Lung (tissue), 12 donors: ENCODE measurements around the gene SCAPER. TPM values are rescaled to one million over a fixed set of nuclear protein-coding genes. Genes with fewer than 3 reads are reported as not detected.

Experiments used
- ATAC-seq: fragments of 200-7000 bp; cut with Tn5 transposase; one replicate; pipeline ENCODE4 v1.9.1; 2020; ENCODE audit warnings: moderate number of reproducible peaks; ENCODE audit not compliant: insufficient read depth, low FRiP score
- DNase-seq, 3 donors: peaks; one replicate each; pipeline ENCODE4 v3.0.0-alpha.2; 2013 to 2017
- H3K27ac ChIP-seq, 2 donors: one replicate each; pipeline ENCODE4 v1.5.1; 2013; ENCODE audit warnings: mild to moderate bottlenecking in 2 of 2, moderate library complexity in 2 of 2, control low read depth in 1 of 2, inconsistent platforms in 1 of 2, low read depth in 1 of 2, low read length in 1 of 2
- H3K27me3 ChIP-seq, 3 donors: one replicate each; pipeline ENCODE4 v1.5.1; 2013; ENCODE audit warnings: low read length in 2 of 3; ENCODE audit not compliant: control insufficient read depth in 3 of 3, insufficient read depth in 3 of 3
- H3K36me3 ChIP-seq, 4 donors: one replicate each; pipeline ENCODE4 v1.5.1; 2013; ENCODE audit warnings: low read length in 4 of 4, mild to moderate bottlenecking in 1 of 4, moderate library complexity in 1 of 4; ENCODE audit not compliant: control insufficient read depth in 4 of 4, insufficient read depth in 4 of 4
- H3K4me1 ChIP-seq, 5 donors: one replicate each; pipeline ENCODE4 v1.5.1; 2013; ENCODE audit warnings: low read length in 5 of 5, mild to moderate bottlenecking in 2 of 5, moderate library complexity in 1 of 5; ENCODE audit not compliant: control insufficient read depth in 5 of 5, insufficient read depth in 5 of 5
- H3K4me3 ChIP-seq: one replicate; pipeline ENCODE4 v1.5.1; 2013; ENCODE audit warnings: mild to moderate bottlenecking, control low read depth, moderate library complexity
- H3K9ac ChIP-seq, 2 donors: one replicate each; pipeline ENCODE4 v1.5.1; 2013; ENCODE audit warnings: low read length in 2 of 2, control low read depth in 1 of 2; ENCODE audit not compliant: insufficient read depth in 1 of 2
- H3K9me3 ChIP-seq, 4 donors: one replicate each; pipeline ENCODE4 v1.5.1; 2013; ENCODE audit warnings: low read length in 3 of 4, mild to moderate bottlenecking in 1 of 4, moderate library complexity in 1 of 4; ENCODE audit not compliant: control insufficient read depth in 4 of 4, insufficient read depth in 3 of 4
- WGBS, 2 donors: extraction: QIAGEN DNeasy Blood & Tissue Kit; methylation state at CpG; one replicate each; pipeline ENCODE4 v1.1.7; 2013; 5-methylcytosine and 5-hydroxymethylcytosine counted together
- polyA plus RNA-seq, 2 donors: library from polyadenylated mRNA; stranded (reverse); fragments of 200-250 nt; gene quantifications; one replicate each; pipeline ENCODE4 v1.2.1, GENCODE V29; 2013
- total RNA-seq, 2 donors: library from RNA; depleted of rRNA in 1 of 2; stranded (reverse); fragments of >200 nt in 1 of 2; gene quantifications; one replicate each; pipeline ENCODE4 v1.2.1, GENCODE V29; 2014 to 2021
- TF ChIP-seq, protein P1 (sequence below): IDR thresholded peaks from 2 replicates; pipeline ENCODE4 v1.5.1; 2012; ENCODE audit warnings: mild to moderate bottlenecking; ENCODE audit errors: control extremely low read depth, extremely low read depth
- donor health status: control.
- donor health status: control.
- donor health status: Bipolar disorder and iron deficiency.
- donor health status: healthy.
- donor health status: DM: yes; HTN: yes; CAD: no.

SCAPER gene
- total and polyA plus RNA-seq, 4 donors: 3.9 to 40.2 (median 19.5) TPM

DNA sequence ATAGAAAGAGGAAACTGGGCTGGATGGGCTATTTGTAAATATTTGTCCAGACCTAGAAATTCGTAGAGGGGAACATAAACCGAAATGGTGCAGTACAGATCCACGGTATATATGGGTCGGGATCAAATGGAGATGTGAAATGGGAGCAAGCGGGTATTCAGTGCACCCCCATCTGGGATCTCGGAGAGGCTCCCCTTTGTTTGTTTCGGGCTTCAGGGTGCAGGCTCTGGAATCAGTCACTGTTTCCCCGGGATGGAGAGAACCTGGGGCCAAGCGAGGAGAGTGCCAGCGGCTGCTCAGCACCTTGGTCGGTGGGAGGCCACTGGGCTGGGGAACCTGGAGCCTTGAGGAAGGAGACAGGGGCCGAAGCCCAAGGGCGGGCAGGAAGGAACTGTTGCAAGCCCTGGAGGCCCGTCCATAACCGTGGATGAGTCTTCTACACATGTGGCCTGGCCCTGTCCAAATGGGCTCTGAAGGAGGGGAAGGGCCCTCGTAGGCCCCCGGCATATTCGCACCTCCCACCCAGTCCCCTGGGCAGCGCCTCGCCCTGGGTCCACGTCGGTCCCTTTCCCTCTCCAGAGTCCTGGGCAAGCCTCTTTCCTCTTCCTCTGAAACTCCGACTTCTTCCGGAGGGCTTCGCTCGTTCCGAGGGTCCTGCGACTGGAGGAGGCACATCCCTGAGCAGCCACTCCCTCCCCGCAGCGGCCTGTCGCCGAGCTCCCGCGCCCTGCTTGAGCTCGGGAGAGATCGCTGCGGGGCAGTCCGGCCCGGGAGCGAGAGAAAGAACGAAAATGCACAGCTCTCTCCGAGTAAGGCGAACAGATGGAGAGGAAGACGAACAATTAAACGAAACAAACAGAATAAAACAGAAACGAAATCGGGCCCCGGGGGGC is 565.6 kb downstream of the SCAPER start:
- ATAC-seq (no peak), DNase-seq (peak; percentile 49 to 65 (median 63))
- Histone ChIP-seq H3K27ac (no peak overlapping the region), H3K9ac (no peak overlapping the region), H3K9me3 (peaks cover 0 to 25% (median 0%) of the 10 kb centered on the region in 4 donors), H3K4me3 (no peak overlapping the region), H3K27me3 (peaks cover 11 to 90% (median 80%) of the 10 kb centered on the region in 3 donors), H3K4me1 (peaks cover 0 to 48% (median 13%) of the 10 kb centered on the region in 5 donors), H3K36me3 (no peaks in the 10 kb centered on the region)
- TF ChIP-seq, protein P1, sequence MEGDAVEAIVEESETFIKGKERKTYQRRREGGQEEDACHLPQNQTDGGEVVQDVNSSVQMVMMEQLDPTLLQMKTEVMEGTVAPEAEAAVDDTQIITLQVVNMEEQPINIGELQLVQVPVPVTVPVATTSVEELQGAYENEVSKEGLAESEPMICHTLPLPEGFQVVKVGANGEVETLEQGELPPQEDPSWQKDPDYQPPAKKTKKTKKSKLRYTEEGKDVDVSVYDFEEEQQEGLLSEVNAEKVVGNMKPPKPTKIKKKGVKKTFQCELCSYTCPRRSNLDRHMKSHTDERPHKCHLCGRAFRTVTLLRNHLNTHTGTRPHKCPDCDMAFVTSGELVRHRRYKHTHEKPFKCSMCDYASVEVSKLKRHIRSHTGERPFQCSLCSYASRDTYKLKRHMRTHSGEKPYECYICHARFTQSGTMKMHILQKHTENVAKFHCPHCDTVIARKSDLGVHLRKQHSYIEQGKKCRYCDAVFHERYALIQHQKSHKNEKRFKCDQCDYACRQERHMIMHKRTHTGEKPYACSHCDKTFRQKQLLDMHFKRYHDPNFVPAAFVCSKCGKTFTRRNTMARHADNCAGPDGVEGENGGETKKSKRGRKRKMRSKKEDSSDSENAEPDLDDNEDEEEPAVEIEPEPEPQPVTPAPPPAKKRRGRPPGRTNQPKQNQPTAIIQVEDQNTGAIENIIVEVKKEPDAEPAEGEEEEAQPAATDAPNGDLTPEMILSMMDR: no peak
- WGBS, 2 donors: 7 to 11% methylated on average over 48 of the region's 48 CpGs

DNA sequence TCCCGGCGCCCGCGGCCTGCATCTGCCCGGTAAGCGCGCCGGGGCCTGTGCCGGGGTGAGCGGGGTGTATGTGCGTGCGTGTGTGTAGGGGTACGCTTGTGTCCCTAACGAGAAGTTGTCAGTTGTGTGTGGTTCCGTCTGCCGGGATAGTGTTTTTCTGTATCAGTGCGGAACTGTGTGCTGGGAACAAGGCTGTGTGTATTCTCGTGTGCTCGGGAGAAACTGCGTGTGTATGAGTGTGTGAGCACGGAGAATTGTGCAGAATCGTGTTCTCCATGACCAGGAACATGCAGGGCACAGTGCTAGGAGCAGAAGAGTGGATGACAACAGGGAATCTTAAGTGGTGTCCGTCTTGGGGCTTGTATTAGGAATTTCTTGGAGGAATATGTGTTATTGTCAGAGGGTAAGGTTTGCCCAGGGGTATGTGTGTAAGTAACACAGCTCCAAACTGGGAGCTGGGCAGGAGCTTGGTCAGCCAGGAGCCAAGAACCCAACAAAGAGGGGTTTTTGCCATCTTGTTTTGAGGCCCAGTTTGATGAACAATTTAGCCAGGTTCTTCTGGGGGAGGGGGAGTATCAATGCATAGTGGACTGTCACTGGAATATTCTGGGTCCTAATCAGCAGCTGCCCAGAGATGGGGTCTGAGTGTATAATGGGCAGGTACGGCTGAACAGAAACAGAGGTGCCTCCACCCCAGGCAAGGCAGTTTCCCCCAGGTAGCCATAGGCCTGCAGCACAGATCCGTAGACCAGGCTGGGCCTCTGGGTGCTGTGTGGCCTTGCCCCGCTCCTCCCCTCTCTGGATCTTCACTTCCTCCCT is 566.4 kb downstream of the SCAPER start:
- ATAC-seq: no peak

DNA sequence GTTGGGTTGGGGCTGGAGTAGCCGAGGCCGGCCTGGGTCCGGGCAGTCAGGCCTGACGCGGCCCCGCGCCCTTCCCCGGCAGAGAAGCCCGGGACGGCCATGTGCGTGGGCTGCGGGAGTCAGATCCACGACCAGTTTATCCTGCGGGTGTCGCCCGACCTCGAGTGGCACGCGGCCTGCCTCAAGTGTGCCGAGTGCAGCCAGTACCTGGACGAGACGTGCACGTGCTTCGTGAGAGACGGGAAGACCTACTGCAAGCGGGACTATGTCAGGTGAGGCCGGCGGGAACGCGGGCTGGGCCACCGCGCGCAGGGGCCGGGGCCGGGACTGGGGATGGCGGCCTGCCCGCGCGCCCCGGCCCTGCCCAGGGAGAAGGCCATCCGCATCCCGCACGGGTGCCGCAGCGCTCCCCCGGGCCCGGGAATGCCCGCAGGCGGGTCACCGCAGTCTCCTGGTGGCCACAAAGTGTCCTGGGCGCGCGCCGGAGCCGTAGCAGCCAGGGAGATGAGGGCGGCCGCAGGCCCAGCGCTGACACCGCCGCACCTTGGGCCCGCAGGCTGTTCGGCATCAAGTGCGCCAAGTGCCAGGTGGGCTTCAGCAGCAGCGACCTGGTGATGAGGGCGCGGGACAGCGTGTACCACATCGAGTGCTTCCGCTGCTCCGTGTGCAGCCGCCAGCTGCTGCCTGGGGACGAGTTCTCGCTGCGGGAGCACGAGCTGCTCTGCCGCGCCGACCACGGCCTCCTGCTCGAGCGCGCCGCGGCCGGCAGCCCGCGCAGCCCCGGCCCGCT is 567.2 kb downstream of the SCAPER start:
- peaks cover 0 to 46% (median 13%) of the 10 kb centered on the region in 5 donors for H3K4me1 ChIP-seq
- TF ChIP-seq, protein P1: no peak
- 4 to 7% methylated on average over 82 to 89 of the region's 89 CpGs for WGBS, 2 donors
- peak; percentile 49 to 54 (median 50) for DNase-seq
- H3K36me3 ChIP-seq: no peaks in the 10 kb centered on the region
- ATAC-seq: no peak
- peaks cover 9 to 86% (median 79%) of the 10 kb centered on the region in 3 donors for H3K27me3 ChIP-seq
- H3K27ac ChIP-seq: no peak overlapping the region
- no peak overlapping the region for H3K4me3 ChIP-seq
- H3K9ac ChIP-seq: no peak overlapping the region
- H3K9me3 ChIP-seq: peaks cover 0 to 22% (median 0%) of the 10 kb centered on the region in 4 donors

More for the DNA sequence above, 566.4 kb downstream of the SCAPER start:
- H3K4me1 ChIP-seq: peaks cover 0 to 48% (median 13%) of the 10 kb centered on the region in 5 donors
- 11 to 23% methylated on average over 26 of the region's 26 CpGs for WGBS, 2 donors
- H3K27ac ChIP-seq: no peak overlapping the region
- peaks cover 11 to 90% (median 80%) of the 10 kb centered on the region in 3 donors for H3K27me3 ChIP-seq
- TF ChIP-seq, protein P1: no peak
- peak in 2 of 3 donors; percentile 17 to 35 for DNase-seq
- H3K9ac ChIP-seq: no peak overlapping the region
- H3K9me3 ChIP-seq: peaks cover 0 to 25% (median 0%) of the 10 kb centered on the region in 4 donors
- H3K36me3 ChIP-seq: no peaks in the 10 kb centered on the region
- H3K4me3 ChIP-seq: no peak overlapping the region
